GM23338 (cell line): ENCODE measurements around the gene RPS6KA5. TPM values are rescaled to one million over a fixed set of nuclear protein-coding genes. Genes with fewer than 3 reads are reported as not detected.

Experiments used
- ATAC-seq: fragments of 200-7000 bp; cut with Tn5 transposase; 3 replicates; pipeline ENCODE4 v1.9.1; 2020
- DNase-seq: peaks from one replicate; pipeline ENCODE4 v3.0.0-alpha.2; 2015; ENCODE audit warnings: low spot score
- H2AFZ ChIP-seq: fragments of 200-600 bp; sonication (generic); 2 replicates; pipeline ENCODE4 v1.8.0; 2016; ENCODE audit warnings: antibody characterized with exemption, mild to moderate bottlenecking, moderate library complexity
- H3F3A ChIP-seq: fragments of 200-600 bp; sonication (generic); replicated peaks from 2 replicates; pipeline ENCODE4 v1.8.0; 2017; ENCODE audit warnings: antibody characterized with exemption, mixed run types, low read depth
- H3K27ac ChIP-seq: fragments of 200-600 bp; sonication (generic); 2 replicates; pipeline ENCODE4 v1.6.1; 2016; ENCODE audit warnings: low read depth
- H3K27me3 ChIP-seq: fragments of 200-600 bp; sonication (generic); 2 replicates; pipeline ENCODE4 v1.8.0; 2016; ENCODE audit warnings: mild to moderate bottlenecking, mixed run types, moderate library complexity; ENCODE audit not compliant: insufficient read depth
- H3K36me3 ChIP-seq: fragments of 200-600 bp; sonication (generic); 2 replicates; pipeline ENCODE4 v1.8.0; 2016; ENCODE audit warnings: mild to moderate bottlenecking; ENCODE audit not compliant: insufficient read depth
- H3K4me1 ChIP-seq: fragments of 200-600 bp; sonication (generic); 2 replicates; pipeline ENCODE4 v1.8.0; 2016; ENCODE audit warnings: mild to moderate bottlenecking, moderate library complexity; ENCODE audit not compliant: insufficient read depth
- H3K4me2 ChIP-seq: fragments of 200-600 bp; sonication (generic); 2 replicates; pipeline ENCODE4 v1.7.1; 2017; ENCODE audit warnings: mixed run types
- H3K4me3 ChIP-seq: fragments of 200-600 bp; sonication (generic); 2 replicates; pipeline ENCODE4 v1.6.1; 2016; ENCODE audit warnings: mixed run types
- H3K79me2 ChIP-seq: fragments of 200-600 bp; sonication (generic); replicated peaks from 2 replicates; pipeline ENCODE4 v1.8.0; 2017; ENCODE audit warnings: mild to moderate bottlenecking; ENCODE audit not compliant: insufficient read depth
- H3K9me2 ChIP-seq: fragments of 200-600 bp; sonication (generic); 2 replicates; pipeline ENCODE4 v1.8.0; 2017; ENCODE audit not compliant: insufficient read depth
- H4K20me1 ChIP-seq: fragments of 200-600 bp; sonication (generic); replicated peaks from 2 replicates; pipeline ENCODE4 v1.8.0; 2017; ENCODE audit warnings: mild to moderate bottlenecking; ENCODE audit not compliant: insufficient read depth
- H3K27ac Mint-ChIP-seq: 2 replicates; pipeline ENCODE4 v1.8.0; 2020; ENCODE audit warnings: inconsistent platforms, mild to moderate bottlenecking, moderate library complexity, mixed read lengths
- H3K27me3 Mint-ChIP-seq: 3 replicates; pipeline ENCODE4 v1.8.0; 2022; ENCODE audit warnings: low read depth, mild to moderate bottlenecking, moderate library complexity, mixed read lengths, inconsistent platforms; ENCODE audit not compliant: insufficient read depth, poor library complexity
- H3K36me3 Mint-ChIP-seq: 3 replicates; pipeline ENCODE4 v1.8.0; 2021; ENCODE audit warnings: low read depth, mild to moderate bottlenecking, inconsistent platforms, moderate library complexity, mixed read lengths
- H3K4me1 Mint-ChIP-seq: 3 replicates; pipeline ENCODE4 v1.8.0; 2020; ENCODE audit warnings: mild to moderate bottlenecking, inconsistent platforms, mixed read lengths
- H3K4me3 Mint-ChIP-seq: 3 replicates; pipeline ENCODE4 v1.8.0; 2021; ENCODE audit warnings: moderate library complexity, mild to moderate bottlenecking, inconsistent platforms, mixed read lengths
- H3K9me3 Mint-ChIP-seq: 3 replicates; pipeline ENCODE4 v1.8.0; 2020; ENCODE audit warnings: moderate library complexity, mild to moderate bottlenecking, inconsistent platforms, mixed read lengths
- CREB1 ChIP-seq: fragments of 250-450 bp; sonication (Bioruptor Pico); IDR thresholded peaks from 2 replicates; pipeline ENCODE4 v1.5.0; 2020; ENCODE audit warnings: low read depth, mild to moderate bottlenecking, moderate library complexity
- EZH2 ChIP-seq: fragments of 200-600 bp; sonication (generic); IDR thresholded peaks from one replicate; pipeline ENCODE4 v1.8.0; 2017; ENCODE audit warnings: antibody characterized with exemption, mild to moderate bottlenecking, low read depth; ENCODE audit not compliant: unreplicated experiment
- EZH2phosphoT487 ChIP-seq: fragments of 200-600 bp; sonication (generic); IDR thresholded peaks from one replicate; pipeline ENCODE4 v1.8.1; 2018; ENCODE audit warnings: antibody characterized with exemption; ENCODE audit not compliant: unreplicated experiment
- NANOG ChIP-seq: IDR thresholded peaks from 2 replicates; pipeline ENCODE4 v1.6.1; 2016; ENCODE audit warnings: antibody characterized with exemption, borderline replicate concordance
- POLR2AphosphoS5 ChIP-seq: IDR thresholded peaks from 2 replicates; pipeline ENCODE4 v1.6.1; 2016; ENCODE audit warnings: antibody characterized with exemption, low read depth
- STAT1 ChIP-seq: IDR thresholded peaks from one replicate; pipeline ENCODE4 v1.6.1; 2016; ENCODE audit warnings: antibody characterized with exemption; ENCODE audit not compliant: unreplicated experiment
- ZNF114 ChIP-seq: fragments of 250-450 bp; sonication (Bioruptor Pico); IDR thresholded peaks from 2 replicates; pipeline ENCODE4 v1.5.0; 2020; ENCODE audit warnings: mild to moderate bottlenecking, moderate library complexity
- ZNF331 ChIP-seq: fragments of 250-450 bp; sonication (Bioruptor Pico); IDR thresholded peaks from 2 replicates; pipeline ENCODE4 v1.5.0; 2020; ENCODE audit warnings: low read depth, mild to moderate bottlenecking, moderate library complexity
- polyA plus RNA-seq: library from polyadenylated mRNA; unstranded; fragments of >200 nt; fragmentation: Nextera tagmentation; extraction: Ambion mirVana; gene quantifications from 2 replicates; pipeline ENCODE4 v1.2.1, GENCODE V29; 2016
- total RNA-seq: library from RNA; depleted of rRNA; stranded (reverse); fragments of >200 nt; shearing (Covaris generic); gene quantifications from 2 replicates; pipeline ENCODE4 v1.2.3, GENCODE V29; 2014
- TF ChIP-seq, protein P1 (sequence below): IDR thresholded peaks from 2 replicates; pipeline ENCODE4 v1.6.1; 2016; ENCODE audit warnings: antibody characterized with exemption
- TF ChIP-seq, protein P2 (sequence below): IDR thresholded peaks from one replicate; pipeline ENCODE4 v1.6.1; 2018; ENCODE audit warnings: antibody characterized with exemption; ENCODE audit not compliant: unreplicated experiment
- TF ChIP-seq, protein P3 (sequence below), 2 experiments: fragments of 200-600 bp in 1 of 2; sonication (generic) in 1 of 2; conservative IDR thresholded peaks; 2 replicates each; pipeline versions ENCODE4 v1.5.1 to v1.6.1; 2016 to 2017; ENCODE audit warnings: antibody characterized with exemption in 2 of 2, low read depth in 2 of 2, mild to moderate bottlenecking in 2 of 2, moderate library complexity in 1 of 2

RPS6KA5 gene
- total and polyA plus RNA-seq, 2 experiments from 2014 or later: 2.1 to 2.4 TPM

DNA sequence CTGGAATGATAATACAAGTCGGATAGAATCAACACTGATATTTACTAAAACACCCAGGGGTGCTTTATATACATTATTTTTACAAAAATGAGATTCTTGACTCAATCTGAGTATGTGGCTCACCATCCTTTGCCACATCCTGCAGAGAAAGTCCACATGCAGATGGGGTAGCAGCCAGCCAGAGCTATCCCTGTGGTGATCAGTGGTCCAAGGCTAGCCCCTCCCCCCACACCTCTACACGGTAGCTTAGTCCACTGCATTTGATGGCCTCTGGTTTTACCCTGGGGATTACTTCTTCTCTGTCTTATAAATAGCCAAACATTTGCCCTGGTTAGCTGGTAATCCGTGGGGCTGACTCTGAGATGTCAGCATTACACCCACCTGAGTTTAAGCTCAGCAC is 216.1 kb downstream of the RPS6KA5 start (continued):
- TF ChIP-seq, protein P1, sequence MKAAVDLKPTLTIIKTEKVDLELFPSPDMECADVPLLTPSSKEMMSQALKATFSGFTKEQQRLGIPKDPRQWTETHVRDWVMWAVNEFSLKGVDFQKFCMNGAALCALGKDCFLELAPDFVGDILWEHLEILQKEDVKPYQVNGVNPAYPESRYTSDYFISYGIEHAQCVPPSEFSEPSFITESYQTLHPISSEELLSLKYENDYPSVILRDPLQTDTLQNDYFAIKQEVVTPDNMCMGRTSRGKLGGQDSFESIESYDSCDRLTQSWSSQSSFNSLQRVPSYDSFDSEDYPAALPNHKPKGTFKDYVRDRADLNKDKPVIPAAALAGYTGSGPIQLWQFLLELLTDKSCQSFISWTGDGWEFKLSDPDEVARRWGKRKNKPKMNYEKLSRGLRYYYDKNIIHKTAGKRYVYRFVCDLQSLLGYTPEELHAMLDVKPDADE: no peak
- TF ChIP-seq POLR2AphosphoS5 (no peak), ZNF114 (no peak), EZH2 (no peak), STAT1 (no peak), NANOG (no peak), CREB1 (CRISPR knock-in tag) (no peak)
- TF ChIP-seq, protein P2, sequence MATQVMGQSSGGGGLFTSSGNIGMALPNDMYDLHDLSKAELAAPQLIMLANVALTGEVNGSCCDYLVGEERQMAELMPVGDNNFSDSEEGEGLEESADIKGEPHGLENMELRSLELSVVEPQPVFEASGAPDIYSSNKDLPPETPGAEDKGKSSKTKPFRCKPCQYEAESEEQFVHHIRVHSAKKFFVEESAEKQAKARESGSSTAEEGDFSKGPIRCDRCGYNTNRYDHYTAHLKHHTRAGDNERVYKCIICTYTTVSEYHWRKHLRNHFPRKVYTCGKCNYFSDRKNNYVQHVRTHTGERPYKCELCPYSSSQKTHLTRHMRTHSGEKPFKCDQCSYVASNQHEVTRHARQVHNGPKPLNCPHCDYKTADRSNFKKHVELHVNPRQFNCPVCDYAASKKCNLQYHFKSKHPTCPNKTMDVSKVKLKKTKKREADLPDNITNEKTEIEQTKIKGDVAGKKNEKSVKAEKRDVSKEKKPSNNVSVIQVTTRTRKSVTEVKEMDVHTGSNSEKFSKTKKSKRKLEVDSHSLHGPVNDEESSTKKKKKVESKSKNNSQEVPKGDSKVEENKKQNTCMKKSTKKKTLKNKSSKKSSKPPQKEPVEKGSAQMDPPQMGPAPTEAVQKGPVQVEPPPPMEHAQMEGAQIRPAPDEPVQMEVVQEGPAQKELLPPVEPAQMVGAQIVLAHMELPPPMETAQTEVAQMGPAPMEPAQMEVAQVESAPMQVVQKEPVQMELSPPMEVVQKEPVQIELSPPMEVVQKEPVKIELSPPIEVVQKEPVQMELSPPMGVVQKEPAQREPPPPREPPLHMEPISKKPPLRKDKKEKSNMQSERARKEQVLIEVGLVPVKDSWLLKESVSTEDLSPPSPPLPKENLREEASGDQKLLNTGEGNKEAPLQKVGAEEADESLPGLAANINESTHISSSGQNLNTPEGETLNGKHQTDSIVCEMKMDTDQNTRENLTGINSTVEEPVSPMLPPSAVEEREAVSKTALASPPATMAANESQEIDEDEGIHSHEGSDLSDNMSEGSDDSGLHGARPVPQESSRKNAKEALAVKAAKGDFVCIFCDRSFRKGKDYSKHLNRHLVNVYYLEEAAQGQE: no peak
- TF ChIP-seq, protein P3, sequence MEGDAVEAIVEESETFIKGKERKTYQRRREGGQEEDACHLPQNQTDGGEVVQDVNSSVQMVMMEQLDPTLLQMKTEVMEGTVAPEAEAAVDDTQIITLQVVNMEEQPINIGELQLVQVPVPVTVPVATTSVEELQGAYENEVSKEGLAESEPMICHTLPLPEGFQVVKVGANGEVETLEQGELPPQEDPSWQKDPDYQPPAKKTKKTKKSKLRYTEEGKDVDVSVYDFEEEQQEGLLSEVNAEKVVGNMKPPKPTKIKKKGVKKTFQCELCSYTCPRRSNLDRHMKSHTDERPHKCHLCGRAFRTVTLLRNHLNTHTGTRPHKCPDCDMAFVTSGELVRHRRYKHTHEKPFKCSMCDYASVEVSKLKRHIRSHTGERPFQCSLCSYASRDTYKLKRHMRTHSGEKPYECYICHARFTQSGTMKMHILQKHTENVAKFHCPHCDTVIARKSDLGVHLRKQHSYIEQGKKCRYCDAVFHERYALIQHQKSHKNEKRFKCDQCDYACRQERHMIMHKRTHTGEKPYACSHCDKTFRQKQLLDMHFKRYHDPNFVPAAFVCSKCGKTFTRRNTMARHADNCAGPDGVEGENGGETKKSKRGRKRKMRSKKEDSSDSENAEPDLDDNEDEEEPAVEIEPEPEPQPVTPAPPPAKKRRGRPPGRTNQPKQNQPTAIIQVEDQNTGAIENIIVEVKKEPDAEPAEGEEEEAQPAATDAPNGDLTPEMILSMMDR (conservative IDR thresholded peaks at IDR 0.05; ENCODE audit: low read depth in 2 of 2): no peak

DNA sequence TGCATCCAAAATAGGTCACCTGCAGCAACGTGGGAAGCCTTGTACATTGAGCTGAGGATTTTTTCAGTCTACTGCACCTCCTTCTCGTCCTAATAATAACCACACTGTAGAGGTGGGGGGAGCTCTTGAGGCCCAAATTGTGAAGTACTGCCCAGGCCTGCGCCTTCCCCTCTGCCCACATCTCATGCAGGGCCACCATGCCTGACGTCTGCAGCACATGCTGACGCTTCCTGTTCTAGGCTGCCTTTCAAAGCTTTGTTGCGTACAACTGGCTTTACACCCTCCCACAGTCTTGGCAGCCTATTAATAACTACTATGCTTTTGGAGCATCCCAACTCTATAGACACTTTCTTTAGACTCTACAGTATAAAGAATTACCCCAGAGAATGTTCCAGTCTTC is 217.7 kb downstream of the RPS6KA5 start:
- Mint-ChIP-seq H3K36me3 (no peaks in the 10 kb centered on the region), H3K4me1 (no peaks in the 10 kb centered on the region), H3K27me3 (peaks cover 2% of the 10 kb centered on the region), H3K4me3 (no peak overlapping the region), H3K9me3 (no peaks in the 10 kb centered on the region; the same call in 2 of the 3 replicates), H3K27ac (no peak overlapping the region)
- Histone ChIP-seq H3K4me3 (no peak overlapping the region), H3K27ac (no peak overlapping the region), H3K4me2 (no peak overlapping the region), H3F3A (no peaks in the 10 kb centered on the region), H2AFZ (no peak overlapping the region), H4K20me1 (no peaks in the 10 kb centered on the region), H3K9me2 (peaks cover 9% of the 10 kb centered on the region; the same call in 1 of the 2 replicates), H3K36me3 (no peaks in the 10 kb centered on the region), H3K27me3 (no peaks in the 10 kb centered on the region), H3K4me1 (no peaks in the 10 kb centered on the region), H3K79me2 (no peaks in the 10 kb centered on the region)
- ATAC-seq (no peak), DNase-seq (no peak)
- TF ChIP-seq CREB1 (CRISPR knock-in tag) (no peak), EZH2phosphoT487 (no peak), STAT1 (no peak), ZNF331 (CRISPR knock-in tag) (no peak), EZH2 (no peak)
- TF ChIP-seq, protein P3 (conservative IDR thresholded peaks at IDR 0.05; ENCODE audit: low read depth in 2 of 2): no peak
- TF ChIP-seq, protein P1: no peak
